GM19468 (cell line): Measurements from ENCODE around the gene XRCC5.
"Not testable (repeated sequence)": the region's sequence is repeated elsewhere in the genome, so short reads cannot be mapped to it uniquely, and the experiment has no call there.

Experiments used
- ATAC-seq: cut with Tn5 transposase; IDR thresholded peaks from one replicate; pipeline ENCODE4 v1.9.1; 2021; ENCODE audit warnings: mild to moderate bottlenecking, moderate library complexity, moderate number of reproducible peaks; ENCODE audit not compliant: unreplicated experiment; ENCODE audit errors: extremely low read depth

The XRCC5 gene

DNA sequence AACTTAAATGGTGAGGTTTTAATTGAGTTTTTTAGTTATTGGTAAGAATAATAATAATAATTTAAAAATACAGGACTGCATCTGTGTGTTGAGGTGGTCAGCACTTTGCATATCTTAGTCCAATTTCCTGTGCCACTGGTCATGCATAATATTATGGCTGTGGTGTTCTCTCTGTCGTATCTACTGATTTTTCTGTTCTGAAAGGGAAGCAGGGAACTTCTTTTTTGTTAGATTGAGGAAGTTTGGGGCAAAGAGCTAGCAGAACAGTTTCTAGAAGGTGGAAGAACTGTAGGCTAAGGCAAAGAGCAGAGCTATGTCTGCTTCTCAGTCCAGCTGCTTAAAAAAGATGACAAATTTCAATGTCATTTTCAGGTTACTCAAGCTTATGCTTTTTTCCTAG is 74.3 kb downstream of the XRCC5 start:
- no peak for ATAC-seq

DNA sequence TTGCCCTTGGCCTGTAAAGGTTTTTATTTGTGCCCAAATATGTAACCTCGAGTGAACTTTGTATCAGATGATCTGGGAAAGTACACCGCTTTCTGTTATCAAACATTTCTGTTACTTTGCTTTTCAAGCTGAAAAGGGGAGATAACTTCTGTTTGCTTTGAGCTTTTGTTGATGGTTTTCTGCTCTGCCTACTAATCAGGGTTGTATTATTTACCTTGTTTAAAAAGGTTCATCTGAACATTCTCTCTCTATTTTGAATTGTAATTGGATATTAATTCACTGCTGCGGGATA is 79.4 kb downstream of the XRCC5 start:
- ATAC-seq = no peak

DNA sequence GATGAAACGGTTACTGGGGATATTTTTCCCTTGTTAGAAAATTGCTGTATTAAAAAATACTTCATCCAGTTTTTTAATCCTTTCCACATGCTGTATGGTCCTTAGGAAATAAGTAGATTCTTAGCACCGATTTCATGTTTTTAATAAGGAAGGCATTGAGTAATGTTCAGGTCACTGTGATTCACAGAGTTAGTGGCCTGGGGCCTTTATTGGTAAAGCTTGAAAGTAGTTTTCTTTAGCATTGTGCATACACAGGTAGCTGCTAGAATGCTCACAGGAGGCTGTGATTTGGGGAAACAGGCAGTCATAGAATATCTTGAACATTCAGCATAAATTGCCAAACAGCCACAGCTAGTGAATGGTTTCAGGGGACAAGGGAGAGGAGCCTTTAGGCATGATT is 79.8 kb downstream of the XRCC5 start:
- ATAC-seq = no peak

DNA sequence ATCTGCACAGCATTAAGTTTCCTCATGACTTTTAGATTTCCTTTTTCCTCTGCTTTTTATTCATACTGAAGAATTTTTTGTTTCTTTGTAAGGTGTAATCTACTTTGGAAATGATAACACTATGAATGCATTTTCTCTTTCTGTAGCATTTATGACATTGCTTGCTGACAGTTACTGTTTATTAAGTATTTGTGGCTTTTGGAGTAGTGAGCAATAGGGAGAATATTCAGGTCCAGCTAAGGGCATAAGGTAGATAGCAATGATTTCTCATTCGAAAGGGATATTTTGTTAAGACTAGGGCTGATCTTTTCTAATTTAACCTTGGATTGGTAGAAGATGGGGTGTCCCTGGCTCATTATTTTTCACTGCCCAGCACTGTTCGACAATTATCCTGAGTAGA is 80.3 kb downstream of the XRCC5 start:
- ATAC-seq = no peak

DNA sequence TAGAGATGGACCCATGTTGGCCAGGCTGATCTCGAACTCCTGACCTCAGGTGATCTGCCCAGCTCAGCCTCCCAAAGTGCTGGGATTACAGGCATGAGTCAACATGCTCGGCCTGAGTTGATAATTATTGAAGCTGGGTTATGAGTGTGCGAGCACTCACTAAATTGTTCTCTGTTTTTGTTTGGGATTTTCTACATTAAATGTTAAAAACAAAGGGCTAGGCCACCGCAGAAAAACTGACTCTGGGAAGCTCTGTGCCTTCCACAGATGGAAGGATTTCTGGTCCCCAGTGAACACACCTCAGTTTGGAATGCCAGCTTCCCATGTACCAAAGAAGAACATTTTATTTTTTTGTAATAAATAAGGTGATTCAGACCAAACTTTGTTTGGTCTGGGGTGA is 83.0 kb downstream of the XRCC5 start:
- no peak for ATAC-seq

DNA sequence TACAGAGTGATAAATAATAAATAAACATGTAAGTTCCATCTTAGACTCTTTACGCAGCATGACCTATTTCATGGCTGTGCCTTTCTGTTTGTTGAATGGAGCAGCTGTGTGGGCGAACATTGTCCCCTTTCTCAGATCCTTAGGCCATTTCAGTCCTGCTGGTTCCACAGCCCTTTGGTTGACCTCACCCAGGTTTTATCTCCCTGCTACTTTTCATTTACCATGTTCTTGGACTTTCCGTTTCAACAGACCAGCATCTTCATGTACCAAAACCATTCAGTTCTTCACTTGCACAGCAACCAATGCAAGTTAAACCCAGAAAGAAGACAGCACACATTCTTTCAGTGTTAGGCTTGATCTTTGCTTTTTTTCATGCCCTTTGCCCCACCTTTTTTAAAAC is 83.8 kb downstream of the XRCC5 start:
- ATAC-seq = no peak

DNA sequence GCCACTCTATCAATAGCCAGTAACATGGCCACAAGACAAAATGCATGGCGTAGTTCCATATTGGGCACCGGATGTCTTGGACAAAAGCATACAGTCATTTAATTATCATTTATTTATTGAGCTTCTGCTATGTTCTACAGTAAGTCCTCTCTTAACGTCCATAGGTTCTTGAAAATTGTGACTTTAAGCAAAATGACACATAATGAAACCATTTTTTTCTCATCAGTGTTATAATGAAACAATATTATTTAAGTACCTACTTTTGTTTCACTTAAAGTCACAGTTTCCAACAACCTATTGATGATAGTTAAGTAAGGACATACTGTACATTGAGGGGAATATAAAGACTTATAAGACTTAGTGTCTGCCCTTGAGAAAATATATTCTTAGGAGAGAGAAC is 84.9 kb downstream of the XRCC5 start:
- no peak for ATAC-seq

DNA sequence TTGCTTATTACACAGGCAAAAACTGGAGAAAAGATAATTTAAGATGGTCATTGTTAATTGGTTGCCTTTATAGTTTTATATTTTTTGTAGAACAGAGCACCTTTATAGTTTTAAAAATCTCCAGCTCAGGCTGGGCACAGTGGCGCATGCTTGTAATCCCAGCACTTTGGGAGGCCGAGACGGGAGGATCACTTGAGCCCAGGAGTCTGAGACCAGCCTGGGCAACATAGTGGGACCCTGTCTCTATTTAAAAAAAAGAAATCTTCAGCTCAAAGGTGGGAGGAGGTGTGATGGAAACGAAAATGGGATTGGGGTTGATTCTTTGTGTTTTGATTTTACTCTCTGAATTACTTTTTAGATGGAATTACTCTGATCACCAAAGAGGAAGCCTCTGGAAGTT is 85.4 kb downstream of the XRCC5 start:
- no peak for ATAC-seq

DNA sequence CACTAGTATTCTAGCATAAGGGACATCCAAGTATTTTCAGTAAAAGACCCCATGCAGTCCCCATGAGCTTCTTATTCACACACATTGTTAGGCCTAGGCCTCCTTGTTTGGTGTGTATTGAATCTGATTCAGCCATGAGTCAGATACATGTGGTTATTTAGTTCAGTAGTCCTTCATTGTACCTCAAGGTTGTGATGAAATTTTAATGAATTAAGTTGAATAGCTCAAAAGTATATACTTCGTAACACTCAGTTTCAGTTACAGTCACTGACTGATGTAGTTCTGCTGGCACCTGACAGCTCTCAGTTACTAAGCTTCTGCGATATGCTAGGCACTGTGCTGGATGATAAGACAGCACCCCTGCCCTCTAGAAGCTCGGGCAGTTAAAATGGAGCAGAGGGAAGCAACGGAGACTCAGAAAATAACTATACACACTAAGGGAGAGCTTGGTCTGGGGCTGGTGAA is 86.4 kb downstream of the XRCC5 start:
- no peak for ATAC-seq

DNA sequence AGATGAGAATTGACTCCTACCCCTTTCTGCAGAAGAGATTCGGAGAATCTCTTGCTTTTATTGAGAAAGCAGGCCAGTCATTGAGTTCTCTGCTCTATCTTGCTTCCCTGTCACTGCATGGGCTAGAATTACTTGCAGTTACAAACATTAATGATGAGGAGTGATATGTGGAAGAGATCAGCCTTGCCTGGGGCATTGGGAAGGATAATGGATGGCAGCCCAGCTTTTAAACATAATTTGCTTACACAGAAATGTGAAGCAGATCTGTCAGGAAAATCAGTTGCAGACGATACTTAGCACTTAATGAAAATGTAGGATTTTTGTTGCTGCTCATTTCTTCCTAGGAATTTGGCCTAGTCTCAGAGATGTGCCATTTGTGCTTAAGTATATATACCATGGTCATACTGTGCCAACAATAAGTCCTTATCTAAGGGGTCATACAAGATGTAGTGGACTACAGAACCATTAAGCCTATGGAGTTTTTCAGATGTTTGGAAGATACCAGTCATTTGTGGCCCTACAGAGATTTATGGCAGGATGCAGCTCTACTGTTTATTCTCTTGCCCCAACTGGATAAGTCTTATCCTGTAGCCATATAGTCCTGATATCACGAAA is 92.7 kb downstream of the XRCC5 start:
- no peak for ATAC-seq

DNA sequence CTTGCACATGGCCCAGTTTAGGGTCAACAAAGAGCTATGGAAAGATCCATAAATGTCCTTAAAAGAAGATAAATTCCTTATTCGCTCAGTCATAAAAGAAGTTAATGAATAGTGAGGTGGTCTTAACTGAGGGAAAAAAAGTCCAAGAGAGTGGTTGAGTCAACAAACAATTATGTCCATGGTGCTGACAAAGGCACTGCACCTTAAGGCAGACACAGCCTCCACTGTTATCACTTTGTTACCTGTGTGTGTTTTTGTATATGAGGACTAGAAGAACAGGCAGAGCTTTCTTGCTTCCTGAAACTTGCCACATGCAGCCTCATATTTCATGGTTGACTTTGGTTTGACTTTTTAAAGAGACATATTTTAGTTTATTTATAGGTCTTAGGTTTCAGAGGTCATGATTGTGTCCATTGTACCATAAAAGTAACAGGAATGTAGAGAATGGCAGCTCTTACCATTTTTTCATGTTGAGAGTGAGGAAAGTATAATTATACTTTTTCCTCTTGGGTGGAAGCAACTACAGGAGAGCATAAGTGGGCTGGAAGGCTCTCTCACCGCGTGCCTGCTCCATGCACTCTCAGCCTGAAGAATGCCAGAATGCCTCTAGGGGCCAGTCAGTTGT is 93.6 kb downstream of the XRCC5 start:
- no peak for ATAC-seq

DNA sequence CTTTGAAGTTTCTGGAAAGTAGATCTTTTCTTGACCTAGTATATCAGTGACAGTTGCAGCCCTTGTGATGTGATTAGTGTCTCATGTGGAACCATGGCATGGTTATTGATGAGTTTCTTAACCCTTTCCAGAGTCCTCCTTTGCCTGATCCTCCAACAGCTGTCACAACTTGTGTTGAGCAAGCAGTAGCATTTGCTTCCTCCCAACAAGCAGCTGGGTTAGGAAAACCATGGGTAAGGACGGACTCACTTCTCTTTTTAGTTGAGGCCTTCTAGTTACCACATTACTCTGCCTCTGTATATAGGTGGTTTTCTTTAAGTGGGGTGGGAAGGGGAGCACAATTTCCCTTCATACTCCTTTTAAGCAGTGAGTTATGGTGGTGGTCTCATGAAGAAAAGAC is 96.3 kb downstream of the XRCC5 start:
- no peak for ATAC-seq

DNA sequence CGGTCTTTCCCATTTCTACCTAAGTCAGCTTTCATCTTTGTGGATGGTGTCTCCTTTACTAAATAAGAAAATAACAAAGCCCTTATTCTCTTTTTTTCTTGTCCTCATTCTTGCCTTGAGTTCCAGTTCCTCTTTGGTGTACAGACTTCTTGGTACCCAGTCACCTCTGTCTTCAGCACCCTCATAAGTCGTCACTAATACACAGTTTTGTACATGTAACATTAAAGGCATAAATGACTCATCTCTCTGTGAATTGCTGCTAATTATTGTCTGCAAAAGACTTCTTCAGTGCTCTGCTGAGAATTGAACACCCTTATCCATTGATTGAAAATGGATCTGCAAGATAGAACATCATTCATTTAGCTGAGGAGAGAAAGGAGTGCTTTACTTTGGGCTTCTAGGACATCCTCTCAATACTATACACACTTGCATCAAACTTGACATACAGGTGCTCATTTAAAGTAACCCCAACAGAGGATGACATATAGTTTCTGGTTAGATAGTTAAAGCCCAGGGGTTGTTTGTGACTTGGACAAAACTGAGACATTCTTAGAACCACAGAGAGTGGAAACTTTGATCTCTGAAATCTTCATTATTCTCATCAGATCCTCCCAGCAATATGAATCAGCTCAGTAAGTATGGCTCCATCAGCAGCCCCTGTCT is 97.0 kb downstream of the XRCC5 start:
- peak; percentile 41 for ATAC-seq

DNA sequence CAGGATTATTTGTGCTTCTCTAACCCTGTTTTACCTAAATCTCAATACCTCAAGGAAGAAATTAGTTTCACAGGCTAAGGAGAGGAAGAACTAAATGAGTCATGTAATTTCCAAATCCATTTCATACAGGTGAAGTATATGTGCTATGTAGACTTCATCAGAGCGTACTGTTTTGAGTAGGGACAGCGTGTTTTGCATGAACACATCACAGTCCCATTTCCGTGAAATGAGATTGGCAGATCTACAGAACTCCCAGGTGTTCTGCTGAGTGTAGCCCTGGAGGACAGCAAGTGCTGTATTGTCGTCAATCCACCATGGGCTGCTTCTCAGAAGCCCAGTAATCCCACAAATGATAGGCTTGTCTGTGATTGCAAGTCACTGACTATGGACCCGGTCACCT is 97.7 kb downstream of the XRCC5 start:
- ATAC-seq = no peak

DNA sequence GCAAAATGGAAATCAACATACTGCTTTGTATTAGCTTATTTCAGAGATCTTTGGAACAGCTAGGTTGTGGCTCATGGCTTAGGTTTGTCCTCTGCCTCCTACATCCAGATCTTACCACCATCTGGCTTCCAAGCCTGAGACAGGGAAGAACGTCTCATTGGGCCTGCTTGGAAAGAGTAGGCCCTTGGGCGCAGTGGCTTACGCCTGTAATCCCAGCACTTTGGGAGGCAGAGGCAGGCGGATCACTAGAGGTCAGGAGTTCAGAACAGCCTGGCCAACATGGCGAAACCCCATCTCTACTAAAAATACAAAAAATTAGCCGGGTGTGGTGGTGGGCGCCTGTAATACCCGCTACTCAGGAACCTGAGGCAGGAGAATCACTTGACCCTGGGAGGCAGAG is 99.5 kb downstream of the XRCC5 start:
- ATAC-seq = not testable (repeated sequence)

DNA sequence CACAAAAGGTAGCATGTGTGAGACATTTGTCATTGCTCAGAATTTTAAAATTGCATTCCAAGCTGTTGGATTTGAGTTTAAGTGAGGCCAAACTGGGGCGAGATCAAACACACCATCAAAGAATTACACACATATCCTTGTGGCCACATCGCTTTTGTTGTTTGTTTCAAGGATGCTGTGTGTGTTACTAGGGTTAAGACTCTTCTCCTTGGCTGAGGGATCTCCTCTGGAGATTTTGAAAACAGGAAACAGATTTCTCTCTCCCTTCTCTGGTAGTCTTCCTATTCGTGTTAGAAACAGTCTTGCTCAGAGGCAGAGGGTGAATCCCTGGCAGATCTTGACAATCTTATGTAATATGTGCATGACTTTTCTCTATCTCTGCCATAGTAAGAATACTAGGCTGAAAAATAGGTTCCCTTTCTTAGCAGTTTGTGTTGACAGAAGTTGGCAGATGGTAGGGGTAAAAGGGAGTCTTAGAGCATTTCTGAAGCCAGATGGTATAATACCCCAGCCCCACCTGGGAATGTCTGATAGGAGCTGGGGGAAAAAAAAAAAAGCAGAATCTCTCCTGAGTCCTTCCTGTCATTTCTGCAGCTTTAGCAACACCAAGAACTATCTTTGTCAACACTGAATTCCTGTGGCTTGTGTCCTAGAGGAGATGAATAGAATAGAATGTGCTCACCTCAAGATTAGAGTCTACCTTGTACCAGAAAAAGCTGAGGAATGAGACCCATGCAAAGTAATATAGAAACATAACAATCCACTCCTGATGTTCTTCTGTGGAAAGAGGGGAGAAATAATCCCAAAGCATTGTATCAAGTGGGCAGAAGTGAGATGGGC is 101.8 kb downstream of the XRCC5 start:
- no peak for ATAC-seq

DNA sequence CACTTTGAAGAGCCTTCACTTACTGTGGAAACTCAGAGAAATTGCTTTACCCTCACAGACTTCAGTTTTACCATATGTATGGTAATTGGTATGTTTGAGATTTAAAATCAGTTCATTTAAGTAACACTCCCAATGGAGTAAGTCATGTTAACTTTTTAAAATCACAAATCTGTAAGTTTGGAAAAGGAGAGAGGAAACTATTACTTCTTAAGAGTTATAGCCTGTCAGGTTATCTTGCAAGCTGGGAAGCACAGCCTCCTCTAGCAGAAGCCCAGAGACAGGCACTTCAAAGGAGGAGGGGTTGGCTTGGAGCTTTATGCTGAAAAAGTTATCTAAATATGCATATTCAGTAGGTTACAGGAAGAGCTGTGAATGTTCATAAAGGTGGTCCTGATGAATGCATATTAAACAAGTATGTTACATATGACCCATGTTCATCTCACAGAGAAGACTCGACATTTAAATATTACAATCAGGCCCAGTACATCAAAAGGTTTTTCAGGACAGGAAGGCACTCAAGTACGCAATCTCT is 102.5 kb downstream of the XRCC5 start:
- ATAC-seq = no peak

DNA sequence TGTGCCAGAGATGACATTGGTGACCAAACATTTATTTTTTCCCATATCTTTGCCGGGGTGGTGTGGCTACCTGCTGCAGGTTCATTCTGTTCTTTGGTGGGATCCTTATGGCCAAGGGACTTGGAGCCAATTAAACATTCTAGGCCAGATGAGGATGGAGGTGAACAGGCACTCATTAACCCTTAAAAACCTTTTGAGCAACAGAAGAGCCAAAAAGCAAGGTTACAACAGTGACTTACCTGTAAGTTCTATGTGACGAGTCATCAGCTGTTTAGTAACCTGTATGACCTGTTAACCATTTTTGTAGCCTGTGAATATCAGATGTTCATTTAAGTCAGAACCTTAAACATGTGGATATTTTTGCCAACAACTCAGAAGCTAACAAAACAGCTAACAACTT is 105.6 kb downstream of the XRCC5 start:
- ATAC-seq = no peak

DNA sequence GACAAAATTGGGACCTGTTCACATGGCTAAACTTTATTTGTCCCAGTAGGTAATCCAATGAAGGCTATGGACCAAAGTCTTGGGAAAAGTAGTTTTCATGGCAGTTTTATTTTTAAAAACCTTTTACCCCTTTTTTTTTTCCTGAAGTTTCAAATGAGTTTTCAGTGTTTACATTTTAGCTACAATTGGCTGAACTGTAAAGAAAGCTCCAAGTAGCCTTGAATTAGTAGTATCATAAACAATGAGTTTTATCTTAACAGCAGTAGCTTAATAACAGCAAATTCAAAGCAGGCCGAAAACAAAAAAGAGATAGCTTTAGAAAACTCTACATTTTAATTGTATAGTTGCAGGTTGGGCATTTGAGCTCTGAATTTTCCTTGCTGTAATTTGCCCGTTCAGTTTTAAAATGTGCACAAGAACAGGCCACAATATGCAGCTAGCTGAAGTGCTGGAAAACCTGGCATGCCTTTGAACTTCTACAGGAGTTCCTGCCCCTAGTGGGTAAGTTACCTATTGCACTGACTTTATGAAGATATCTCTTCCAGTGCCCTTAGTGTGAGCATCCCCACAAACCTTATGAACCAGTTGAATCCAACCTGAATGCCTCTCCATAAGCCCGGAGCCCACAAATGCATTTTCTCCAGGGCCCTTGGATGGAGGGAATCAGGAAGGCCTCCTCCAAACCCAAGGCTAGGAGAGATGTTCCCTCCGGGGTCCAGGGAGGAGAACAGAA is 106.7 kb downstream of the XRCC5 start:
- no peak for ATAC-seq
